ENCODE results near the gene LRRC39. TPM values are rescaled to one million over a fixed set of nuclear protein-coding genes. Genes with fewer than 3 reads are reported as not detected.

Gene LRRC39
- total RNA-seq, 1 experiment from 2014 or later, result 0.54 TPM

DNA sequence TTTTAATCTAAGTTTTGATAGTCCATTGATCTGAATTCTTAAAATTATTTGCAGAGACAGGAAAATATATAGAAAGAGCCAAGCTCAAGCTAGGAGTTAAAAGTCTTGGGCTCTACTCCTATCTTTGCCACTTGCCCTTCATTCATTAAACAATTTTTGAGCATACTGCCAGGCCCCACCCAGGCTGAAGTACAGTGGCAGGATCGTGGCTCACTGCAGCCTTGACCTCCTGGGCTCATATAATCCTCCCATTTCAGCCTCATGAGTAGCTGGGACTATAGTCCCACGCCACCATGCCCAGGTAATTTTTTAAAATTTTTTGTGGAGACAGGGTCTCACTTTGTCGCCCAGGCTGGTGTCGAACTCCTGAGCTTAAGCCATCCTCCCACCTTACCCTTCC, 36.9 kb downstream of the LRRC39 start:
- Histone ChIP-seq H3K4me3 (replicated peaks in 1 of 2; ENCODE audit: low read depth in 1 of 2, low read length in 2 of 2) (no peak overlapping the region), H2AFZ (ENCODE audit: low read depth, low read length, poor library complexity, severe bottlenecking) (no peak overlapping the region), H3K9ac (ENCODE audit: low read length) (no peak overlapping the region), H3K9me2 (ENCODE audit: insufficient read depth) (no peaks in the 10 kb centered on the region), H3K27ac (ENCODE audit: low read depth, low read length) (no peak overlapping the region), H3K4me1 (ENCODE audit: control insufficient read depth in 1 of 2, insufficient read depth in 2 of 2, low read length in 2 of 2) (no peaks in the 10 kb centered on the region), H3K9me3 (ENCODE audit: control insufficient read depth in 1 of 2, insufficient read depth in 1 of 2, low read depth in 1 of 2, low read length in 2 of 2) (no peaks in the 10 kb centered on the region), H4K20me1 (ENCODE audit: insufficient read depth) (no peaks in the 10 kb centered on the region), H3K4me2 (ENCODE audit: low read length) (no peak overlapping the region), H3K79me2 (ENCODE audit: insufficient read depth, low read length) (no peaks in the 10 kb centered on the region), H3K36me3 (ENCODE audit: control insufficient read depth in 1 of 2, insufficient read depth in 2 of 2, low read length in 2 of 2) (peaks cover 34 to 57% of the 10 kb centered on the region in 2 experiments), H3K27me3 (ENCODE audit: insufficient read depth, low read length) (no peaks in the 10 kb centered on the region)
- DNase-seq (ENCODE audit: low read depth, low spot score), result no peak
- intact Hi-C loops (cut with micrococcal nuclease), result no loop called here
- ChIA-PET CTCF (no interaction called here), POLR2A (no interaction called here), RAD21 (ENCODE audit: low non-redundant PET in 1 of 2, low total read pairs in 2 of 2, uncharacterized antibody in 2 of 2, unreplicated experiment in 2 of 2) (no interaction called here)
- TF ChIP-seq CBX3 (IDR thresholded peaks at IDR 0.05; ENCODE audit: low read depth), result no peak
- TF ChIP-seq, protein P1, sequence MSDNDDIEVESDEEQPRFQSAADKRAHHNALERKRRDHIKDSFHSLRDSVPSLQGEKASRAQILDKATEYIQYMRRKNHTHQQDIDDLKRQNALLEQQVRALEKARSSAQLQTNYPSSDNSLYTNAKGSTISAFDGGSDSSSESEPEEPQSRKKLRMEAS (IDR thresholded peaks at IDR 0.05), result no peak
- TF ChIP-seq, protein P2, sequence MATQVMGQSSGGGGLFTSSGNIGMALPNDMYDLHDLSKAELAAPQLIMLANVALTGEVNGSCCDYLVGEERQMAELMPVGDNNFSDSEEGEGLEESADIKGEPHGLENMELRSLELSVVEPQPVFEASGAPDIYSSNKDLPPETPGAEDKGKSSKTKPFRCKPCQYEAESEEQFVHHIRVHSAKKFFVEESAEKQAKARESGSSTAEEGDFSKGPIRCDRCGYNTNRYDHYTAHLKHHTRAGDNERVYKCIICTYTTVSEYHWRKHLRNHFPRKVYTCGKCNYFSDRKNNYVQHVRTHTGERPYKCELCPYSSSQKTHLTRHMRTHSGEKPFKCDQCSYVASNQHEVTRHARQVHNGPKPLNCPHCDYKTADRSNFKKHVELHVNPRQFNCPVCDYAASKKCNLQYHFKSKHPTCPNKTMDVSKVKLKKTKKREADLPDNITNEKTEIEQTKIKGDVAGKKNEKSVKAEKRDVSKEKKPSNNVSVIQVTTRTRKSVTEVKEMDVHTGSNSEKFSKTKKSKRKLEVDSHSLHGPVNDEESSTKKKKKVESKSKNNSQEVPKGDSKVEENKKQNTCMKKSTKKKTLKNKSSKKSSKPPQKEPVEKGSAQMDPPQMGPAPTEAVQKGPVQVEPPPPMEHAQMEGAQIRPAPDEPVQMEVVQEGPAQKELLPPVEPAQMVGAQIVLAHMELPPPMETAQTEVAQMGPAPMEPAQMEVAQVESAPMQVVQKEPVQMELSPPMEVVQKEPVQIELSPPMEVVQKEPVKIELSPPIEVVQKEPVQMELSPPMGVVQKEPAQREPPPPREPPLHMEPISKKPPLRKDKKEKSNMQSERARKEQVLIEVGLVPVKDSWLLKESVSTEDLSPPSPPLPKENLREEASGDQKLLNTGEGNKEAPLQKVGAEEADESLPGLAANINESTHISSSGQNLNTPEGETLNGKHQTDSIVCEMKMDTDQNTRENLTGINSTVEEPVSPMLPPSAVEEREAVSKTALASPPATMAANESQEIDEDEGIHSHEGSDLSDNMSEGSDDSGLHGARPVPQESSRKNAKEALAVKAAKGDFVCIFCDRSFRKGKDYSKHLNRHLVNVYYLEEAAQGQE (IDR thresholded peaks at IDR 0.05; ENCODE audit: low read depth), result no peak
- TF ChIP-seq SP1 (IDR thresholded peaks at IDR 0.05; ENCODE audit: low read depth), result no peak
- no peak for TF ChIP-seq EZH2phosphoT487 (IDR thresholded peaks at IDR 0.05; ENCODE audit: borderline replicate concordance)
- TF ChIP-seq RAD21 (IDR thresholded peaks at IDR 0.05; ENCODE audit: low read depth), result no peak
- TF ChIP-seq JUND (IDR thresholded peaks at IDR 0.05), result no peak
- no peak for TF ChIP-seq TCF7L2 (IDR thresholded peaks at IDR 0.05; ENCODE audit: borderline replicate concordance, extremely low read depth, insufficient read depth, insufficient read length)
- TF ChIP-seq, protein P3, sequence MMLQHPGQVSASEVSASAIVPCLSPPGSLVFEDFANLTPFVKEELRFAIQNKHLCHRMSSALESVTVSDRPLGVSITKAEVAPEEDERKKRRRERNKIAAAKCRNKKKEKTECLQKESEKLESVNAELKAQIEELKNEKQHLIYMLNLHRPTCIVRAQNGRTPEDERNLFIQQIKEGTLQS (IDR thresholded peaks at IDR 0.05), result no peak
- TF ChIP-seq SRF (IDR thresholded peaks at IDR 0.05; ENCODE audit: low read depth), result no peak
- BruUV-seq (replicated peaks), result no TSS peak
- no peak for ATAC-seq
